GM19438 (cell line): ENCODE results near the gene MYH14.

Experiments used
- ATAC-seq: cut with Tn5 transposase; IDR thresholded peaks from one replicate; pipeline ENCODE4 v1.9.1; 2021; ENCODE audit warnings: low read depth; ENCODE audit not compliant: unreplicated experiment

Gene MYH14

DNA sequence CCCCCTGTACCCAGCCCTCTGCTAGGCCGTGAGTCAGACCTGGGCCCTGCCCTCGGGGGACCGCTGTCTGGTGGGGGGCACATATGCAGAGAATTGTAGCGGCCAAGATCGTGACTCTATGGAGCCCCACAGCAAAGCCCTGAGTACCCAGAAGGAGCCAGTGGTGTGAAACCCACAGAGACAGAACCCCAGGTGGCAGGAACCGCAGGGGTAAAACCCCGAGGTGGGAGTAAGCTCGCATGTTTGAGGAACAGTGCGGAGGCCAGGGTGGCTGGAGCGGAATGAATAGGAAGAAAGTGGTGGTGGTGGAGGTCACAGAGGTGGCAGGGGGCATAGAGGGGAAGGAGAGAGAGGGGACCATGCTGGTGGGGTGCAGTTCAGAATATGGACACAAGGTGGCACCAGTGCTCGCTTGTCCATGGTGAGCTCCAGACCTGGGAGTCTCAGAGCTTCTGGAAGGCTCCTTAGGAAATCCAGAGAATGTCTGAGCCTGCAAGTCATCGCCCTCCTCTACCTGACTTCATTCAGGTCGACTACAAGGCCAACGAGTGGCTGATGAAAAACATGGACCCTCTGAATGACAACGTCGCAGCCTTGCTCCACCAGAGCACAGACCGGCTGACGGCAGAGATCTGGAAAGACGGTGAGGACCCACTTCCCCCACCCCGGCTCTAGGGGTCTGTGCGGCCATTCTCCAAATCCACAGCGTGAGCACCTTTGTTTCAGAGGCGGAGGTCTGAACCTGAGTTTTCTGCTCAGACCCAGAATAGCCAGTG, 48.9 kb downstream of the MYH14 start:
- ATAC-seq = no peak

DNA sequence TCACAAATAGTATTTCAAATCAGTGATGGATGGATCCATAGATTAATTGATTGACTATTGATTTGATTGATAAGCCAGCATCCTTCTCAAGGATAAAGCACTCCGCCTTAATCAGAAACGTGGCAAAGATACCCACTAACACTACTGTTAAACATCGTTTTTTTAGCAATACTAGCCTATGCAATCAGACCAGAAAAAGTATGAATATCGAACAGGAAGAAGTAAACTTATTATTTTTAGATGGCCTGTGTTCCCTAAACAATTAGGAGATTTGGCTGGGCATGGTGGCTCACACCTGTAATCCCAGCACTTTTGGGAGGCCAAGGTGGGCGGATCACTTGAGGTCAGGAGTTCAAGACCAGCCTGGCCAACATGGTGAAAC, 49.5 kb downstream of the MYH14 start:
- no peak for ATAC-seq

DNA sequence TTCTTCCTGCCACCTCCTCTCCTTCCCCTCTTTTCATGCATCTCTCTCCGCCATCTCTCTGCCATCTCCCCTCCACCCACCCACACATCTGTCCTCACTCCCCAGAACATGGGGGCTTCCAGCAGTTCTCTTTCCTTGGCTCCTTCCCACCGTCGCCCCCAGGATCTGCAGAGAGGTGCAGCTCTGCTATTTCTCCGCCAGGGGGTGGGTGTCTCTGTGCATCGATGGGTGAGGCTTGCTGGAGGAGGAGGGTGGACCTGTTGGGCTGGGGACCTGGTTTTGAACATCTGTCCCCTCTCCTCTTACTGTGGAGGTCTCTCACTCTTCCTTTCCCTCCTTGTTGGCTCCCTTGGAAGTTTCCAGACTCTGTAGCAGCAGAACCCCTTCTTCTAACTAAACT, 51.7 kb downstream of the MYH14 start:
- no peak for ATAC-seq

GRCh38 chr19:50257141-50257540, 53.7 kb downstream of the MYH14 start:
- no peak for ATAC-seq

DNA sequence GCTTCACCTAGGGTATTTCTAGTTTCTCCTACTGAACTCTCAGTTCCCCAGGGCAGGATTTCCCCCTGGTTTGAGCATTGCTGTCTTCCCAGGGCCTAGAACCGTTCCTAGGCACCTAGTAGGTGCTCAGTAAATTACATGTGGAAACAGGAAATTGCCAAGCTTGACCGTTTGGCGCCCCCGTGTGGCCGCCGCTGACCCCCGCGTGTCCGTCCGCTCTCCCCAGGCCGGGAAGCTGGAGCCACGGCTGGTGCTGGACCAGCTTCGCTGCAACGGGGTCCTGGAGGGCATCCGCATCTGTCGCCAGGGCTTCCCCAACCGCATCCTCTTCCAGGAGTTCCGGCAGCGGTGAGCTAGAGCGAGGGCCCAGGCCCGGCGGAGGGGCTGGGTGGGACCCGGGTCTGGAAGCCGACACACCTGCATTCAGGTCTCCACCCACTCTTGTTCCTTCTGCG, 55.5 kb downstream of the MYH14 start:
- ATAC-seq = no peak

- ATAC-seq = no peak
These were observed 58.1 kb downstream of the MYH14 start for GRCh38 chr19:50261446-50261970.

GRCh38 chr19:50263176-50263575, 59.8 kb downstream of the MYH14 start:
- ATAC-seq = no peak

GRCh38 chr19:50264483-50265186, 61.2 kb downstream of the MYH14 start:
- no peak for ATAC-seq

- no peak for ATAC-seq
These were observed 62.6 kb downstream of the MYH14 start for GRCh38 chr19:50266041-50266440.

DNA sequence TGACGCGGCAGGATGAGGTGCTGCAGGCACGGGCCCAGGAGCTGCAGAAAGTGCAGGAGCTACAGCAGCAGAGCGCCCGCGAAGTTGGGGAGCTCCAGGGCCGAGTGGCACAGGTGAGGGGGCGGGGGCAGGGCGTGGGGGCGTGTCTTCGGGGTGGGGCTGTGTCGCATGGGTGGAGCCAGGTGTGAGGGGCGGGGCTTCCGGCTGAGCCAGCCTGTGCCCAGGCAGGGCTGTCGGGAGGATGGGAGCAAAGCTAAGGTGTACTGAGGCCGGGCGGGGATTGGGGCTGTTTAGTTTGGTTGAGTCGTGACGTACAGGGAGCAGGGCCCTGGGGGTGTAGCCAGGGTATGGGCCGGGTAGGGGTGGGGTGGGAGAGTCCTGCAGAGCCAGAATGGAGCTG, 63.5 kb downstream of the MYH14 start:
- ATAC-seq = no peak

- ATAC-seq = no peak
These were observed 64.6 kb downstream of the MYH14 start for GRCh38 chr19:50268041-50268440.

GRCh38 chr19:50268501-50268900, 65.1 kb downstream of the MYH14 start:
- ATAC-seq = no peak

DNA sequence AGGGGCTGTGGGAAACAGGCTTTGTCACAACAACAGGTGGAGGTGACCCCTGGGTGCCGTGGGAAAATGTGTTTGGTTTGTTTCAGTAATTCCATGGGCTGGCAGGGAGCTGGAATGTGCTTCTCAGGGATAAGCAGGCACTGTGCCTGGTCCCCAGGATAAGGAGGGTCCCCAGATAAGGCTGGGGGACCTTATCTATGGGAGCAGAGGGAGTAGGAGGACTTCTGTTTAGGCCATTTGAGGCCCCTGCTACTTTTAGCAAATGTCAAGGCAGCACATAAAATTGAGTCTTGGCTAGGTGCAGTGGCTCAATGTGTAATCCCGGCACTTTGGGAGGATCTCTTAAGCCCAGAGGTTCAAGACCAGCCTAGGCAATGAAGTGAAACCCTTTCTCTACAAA, 66.2 kb downstream of the MYH14 start:
- ATAC-seq = no peak

DNA sequence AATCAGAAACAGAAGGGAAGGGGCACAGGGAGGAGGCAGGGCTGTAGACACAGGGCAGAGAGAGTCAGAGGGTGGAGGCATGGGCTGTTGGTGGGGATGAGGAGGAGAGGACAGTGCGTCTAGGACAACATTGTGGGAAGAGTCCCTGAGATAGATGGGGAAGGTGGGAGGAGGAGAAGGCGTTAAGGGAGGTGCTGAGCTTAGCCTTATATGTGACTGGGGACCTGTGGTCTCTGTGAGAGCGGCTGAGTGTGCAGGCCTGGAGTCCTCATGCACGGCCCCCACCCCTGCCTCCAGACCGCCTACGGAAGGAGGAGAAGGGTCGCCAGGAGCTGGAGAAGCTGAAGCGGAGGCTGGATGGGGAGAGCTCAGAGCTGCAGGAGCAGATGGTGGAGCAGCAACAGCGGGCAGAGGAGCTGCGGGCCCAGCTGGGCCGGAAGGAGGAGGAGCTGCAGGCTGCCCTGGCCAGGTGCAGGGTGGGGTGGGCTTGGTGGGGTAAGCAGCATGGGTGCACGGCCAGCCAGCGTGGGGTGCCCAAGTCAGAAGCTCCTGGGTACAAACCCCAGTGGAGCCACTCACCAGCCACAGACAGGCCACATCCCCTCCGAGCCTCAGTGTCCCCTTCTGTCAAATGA, 69.0 kb downstream of the MYH14 start:
- ATAC-seq = no peak

GRCh38 chr19:50273821-50274220, 70.4 kb downstream of the MYH14 start:
- no peak for ATAC-seq

- no peak for ATAC-seq
These were observed 72.4 kb downstream of the MYH14 start for GRCh38 chr19:50275577-50276368.

GRCh38 chr19:50276370-50277063, 73.1 kb downstream of the MYH14 start:
- ATAC-seq = no peak

DNA sequence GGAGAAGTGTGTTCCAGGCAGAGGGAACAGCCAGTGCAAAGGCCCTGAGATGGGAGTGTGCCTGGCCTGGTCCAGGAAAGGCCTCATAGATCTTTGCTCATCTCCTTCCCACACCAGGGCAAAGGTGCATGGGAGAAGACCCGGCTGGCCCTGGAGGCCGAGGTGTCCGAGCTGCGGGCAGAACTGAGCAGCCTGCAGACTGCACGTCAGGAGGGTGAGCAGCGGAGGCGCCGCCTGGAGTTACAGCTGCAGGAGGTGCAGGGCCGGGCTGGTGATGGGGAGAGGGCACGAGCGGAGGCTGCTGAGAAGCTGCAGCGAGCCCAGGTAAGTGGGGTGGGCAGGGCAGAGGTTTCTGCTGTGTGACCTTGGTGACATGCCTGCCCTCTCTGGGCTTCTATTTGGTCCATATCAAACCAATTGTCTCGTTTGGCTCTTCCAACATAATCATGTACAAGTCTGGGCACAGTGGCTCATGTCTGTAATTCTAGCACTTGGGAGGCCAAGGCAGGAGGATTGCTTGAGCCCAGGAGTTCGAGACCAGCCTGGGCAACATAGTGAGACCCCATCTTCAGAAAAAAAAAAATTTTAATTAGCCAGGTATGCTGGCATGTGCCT, 74.7 kb downstream of the MYH14 start:
- no peak for ATAC-seq

GRCh38 chr19:50280074-50280473, 76.7 kb downstream of the MYH14 start:
- ATAC-seq = no peak

DNA sequence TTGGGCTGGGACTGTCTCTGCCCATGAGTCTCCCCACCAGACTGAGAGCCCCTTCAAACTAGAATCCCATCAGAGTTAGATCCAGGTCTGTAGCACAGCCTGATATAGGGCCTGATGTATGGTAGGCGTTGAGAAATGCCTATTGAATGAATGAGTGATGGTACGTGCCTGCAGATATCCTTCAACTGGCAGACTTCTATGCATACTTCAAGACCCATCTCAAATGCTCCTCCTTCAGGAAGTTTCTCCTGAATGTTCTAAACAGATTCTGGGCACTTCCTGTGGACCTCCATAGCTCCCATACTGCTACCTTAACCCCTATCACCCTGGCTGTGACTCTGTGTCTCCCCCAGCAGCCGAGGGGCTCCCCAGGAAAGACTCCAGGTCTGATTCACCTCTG, 77.6 kb downstream of the MYH14 start:
- ATAC-seq = no peak
